PFSK-1 (cell line): Measurements from ENCODE around the gene CSAG2.

Experiments used
- POLR2AphosphoS5 ChIP-seq: IDR thresholded peaks from 2 replicates; pipeline ENCODE4 v1.6.1; 2012; ENCODE audit warnings: low read depth, mild to moderate bottlenecking, control low read depth, low read length, moderate library complexity
- SIN3A ChIP-seq: IDR thresholded peaks from 2 replicates; pipeline ENCODE4 v1.6.1; 2012; ENCODE audit warnings: mild to moderate bottlenecking, low read length, moderate library complexity, borderline replicate concordance; ENCODE audit not compliant: insufficient read depth

DNA sequence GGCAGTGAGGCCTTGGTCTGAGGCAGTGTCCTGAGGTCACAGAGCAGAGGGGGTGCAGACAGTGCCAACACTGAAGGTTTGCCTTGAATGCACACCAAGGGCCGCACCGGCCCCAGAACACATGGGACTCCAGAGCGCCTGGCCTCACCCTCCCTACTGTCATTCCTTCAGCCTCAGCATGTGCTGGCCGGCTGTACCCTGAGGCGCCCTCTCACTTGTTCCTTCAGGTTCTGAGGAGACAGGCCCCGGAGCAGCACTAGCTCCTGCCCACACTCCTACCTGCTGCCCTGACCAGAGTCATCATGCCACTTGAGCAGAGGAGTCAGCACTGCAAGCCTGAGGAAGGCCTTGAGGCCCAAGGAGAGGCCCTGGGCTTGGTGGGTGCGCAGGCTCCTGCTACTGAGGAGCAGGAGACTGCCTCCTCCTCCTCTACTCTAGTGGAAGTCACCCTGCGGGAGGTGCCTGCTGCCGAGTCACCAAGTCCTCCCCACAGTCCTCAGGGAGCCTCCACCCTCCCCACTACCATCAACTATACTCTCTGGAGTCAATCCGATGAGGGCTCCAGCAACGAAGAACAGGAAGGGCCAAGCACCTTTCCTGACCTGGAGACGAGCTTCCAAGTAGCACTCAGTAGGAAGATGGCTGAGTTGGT lies 26.9 kb upstream of the CSAG2 start:
- TF ChIP-seq POLR2AphosphoS5 (no peak), SIN3A (no peak)
